GM19035 (cell line): ENCODE data around the gene MKRN2.
"Not testable (repeated sequence)": the region's sequence is repeated elsewhere in the genome, so short reads cannot be mapped to it uniquely, and the experiment has no call there.

Experiments
- ATAC-seq: cut with Tn5 transposase; IDR thresholded peaks from one replicate; pipeline ENCODE4 v1.9.1; 2021; ENCODE audit not compliant: unreplicated experiment

Gene MKRN2

DNA sequence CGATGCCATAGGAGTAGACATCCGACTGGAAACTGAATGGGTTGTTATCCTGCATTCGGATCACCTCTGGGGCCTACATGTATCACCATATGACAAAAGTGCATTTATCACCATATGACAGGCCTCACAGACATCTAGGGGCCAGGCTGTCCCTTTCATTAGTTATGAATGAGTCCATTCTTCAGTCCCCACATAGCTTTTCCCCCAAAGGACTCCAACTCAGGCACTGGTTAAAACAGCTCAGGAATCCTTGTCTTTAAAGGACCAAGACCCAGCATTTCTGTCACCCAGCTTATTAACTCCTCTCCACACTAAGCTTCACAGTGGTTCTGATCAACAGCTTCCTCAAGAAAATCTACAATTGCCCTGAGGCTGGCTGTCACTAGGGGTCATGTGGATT is 28.3 kb downstream of the MKRN2 start:
- ATAC-seq, result no peak

- ATAC-seq, result peak; percentile 48
Measured at GRCh38 chr3:12585970-12586369, 29.1 kb downstream of the MKRN2 start.

- no peak for ATAC-seq
Measured at GRCh38 chr3:12586403-12586802, 29.5 kb downstream of the MKRN2 start.

- ATAC-seq, result no peak
Measured at GRCh38 chr3:12588039-12589009, 31.4 kb downstream of the MKRN2 start.

GRCh38 chr3:12590096-12590495 is 33.2 kb downstream of the MKRN2 start:
- no peak for ATAC-seq

DNA sequence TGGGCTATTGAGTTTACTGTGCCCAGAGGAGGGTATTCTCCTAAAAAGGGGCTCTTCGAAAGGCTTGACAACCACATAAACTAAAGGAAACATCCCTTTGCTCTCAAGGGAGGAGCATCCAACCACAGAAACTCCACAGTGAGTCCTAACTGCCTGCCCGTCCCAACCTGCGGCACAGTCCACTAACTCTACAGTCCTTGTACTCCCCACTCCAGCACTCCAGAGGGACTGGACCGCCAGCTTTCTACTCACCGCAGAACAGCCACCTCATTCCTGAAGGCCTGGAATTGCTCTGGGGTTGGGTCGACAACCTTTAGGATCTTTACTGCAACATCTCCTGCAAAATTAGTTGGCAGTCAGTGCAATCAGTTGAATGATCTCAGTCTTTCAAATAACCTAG is 34.6 kb downstream of the MKRN2 start:
- no peak for ATAC-seq

- ATAC-seq, result no peak
Measured at GRCh38 chr3:12591997-12592715, 35.3 kb downstream of the MKRN2 start.

DNA sequence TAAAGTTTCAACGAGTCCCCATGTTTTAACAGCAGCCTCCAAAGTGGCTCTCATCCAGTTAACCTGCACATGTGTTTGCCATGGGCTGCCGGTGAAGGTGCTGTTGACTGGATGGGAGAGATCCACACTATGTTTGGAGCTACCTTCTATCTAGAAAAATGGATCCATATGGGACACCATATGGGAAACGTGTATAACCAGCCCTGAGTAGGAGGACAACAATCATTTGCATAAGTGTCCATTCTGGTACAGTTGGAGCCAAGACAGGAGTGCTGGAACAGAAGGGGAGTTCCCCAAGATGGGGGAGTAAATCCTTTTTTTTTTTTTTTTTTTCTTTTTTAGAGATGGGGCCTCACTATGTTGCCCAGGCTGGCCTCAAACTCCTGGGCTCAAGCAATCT is 36.6 kb downstream of the MKRN2 start:
- no peak for ATAC-seq

DNA sequence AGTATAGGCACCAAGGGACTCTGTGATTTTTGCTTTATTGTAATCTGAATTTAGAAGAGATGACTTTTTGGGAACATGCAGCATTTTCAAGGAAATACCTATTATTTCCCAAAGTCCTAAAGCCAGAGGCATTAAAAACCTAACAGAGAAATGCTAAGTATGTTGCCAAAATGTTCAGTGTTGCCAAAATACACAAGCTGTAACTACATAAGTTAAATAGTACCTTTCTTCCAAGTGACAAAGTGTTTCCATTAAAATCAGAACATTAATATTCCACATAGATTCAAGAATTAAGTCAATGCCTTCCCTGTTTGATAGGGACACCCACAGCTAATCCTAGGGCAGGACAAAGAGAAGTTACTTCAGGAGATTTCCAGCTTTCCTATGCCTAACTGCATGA is 42.0 kb downstream of the MKRN2 start:
- ATAC-seq, result no peak

- ATAC-seq, result no peak
Measured at GRCh38 chr3:12601072-12601471, 44.2 kb downstream of the MKRN2 start.

GRCh38 chr3:12603969-12604368 is 47.1 kb downstream of the MKRN2 start:
- ATAC-seq, result no peak

GRCh38 chr3:12608376-12608775 is 51.5 kb downstream of the MKRN2 start:
- ATAC-seq, result no peak

- ATAC-seq, result no peak
Measured at GRCh38 chr3:12611117-12611516, 54.2 kb downstream of the MKRN2 start.

DNA sequence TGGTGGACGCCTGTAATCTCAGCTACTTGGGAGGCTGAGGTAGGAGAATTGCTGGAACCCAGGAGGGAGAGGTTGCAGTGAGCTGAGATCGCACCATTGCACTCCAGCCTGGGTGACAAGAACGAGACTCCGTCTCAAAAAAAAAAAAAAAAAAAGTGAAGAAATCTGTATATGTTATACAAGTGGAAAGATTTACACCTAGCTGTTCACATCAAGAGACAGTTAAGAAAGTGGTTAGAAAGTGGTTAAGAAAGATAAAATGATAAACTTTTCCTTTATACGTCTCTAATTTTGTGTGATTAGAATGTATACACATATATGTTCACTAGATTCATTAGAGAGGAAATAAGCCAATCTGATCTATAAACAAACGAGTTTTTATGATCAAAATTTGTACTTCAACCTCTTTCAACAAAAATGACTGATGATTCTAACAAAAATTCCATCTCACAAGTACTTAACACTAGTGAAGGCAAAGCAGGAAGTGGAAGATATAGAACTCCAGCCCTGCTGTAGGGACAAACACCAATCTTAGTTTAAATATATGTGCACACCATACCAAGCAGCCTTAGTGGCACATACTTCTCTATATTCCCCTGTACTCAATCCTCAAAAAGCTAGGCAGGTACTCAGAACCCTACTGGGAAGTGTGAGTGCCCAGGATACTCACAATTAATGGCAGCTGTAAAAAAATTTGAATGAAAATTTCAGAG is 55.8 kb downstream of the MKRN2 start:
- no peak for ATAC-seq

- no peak for ATAC-seq
Measured at GRCh38 chr3:12613250-12613649, 56.4 kb downstream of the MKRN2 start.

- no peak for ATAC-seq
Measured at GRCh38 chr3:12615266-12615665, 58.4 kb downstream of the MKRN2 start.

GRCh38 chr3:12618426-12618825 is 61.5 kb downstream of the MKRN2 start:
- ATAC-seq, result no peak

DNA sequence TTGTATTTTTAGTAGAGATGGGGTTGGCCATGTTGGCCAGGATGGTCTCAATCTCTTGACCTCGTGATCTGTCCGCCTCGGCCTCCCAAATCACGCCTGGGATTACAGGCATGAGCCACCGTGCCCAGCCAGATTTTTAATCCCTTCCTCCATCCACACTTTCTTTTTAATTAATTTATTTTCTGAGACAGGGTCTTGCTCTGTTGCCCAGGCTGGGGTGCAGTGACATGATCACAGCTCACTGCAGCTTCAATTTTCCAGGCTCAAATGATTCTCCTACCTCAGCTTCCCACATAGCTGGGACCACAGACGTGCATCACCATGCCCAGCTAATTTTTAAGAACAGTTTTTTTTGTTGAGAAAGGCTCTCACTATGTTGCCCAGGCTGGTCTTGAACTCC is 63.4 kb downstream of the MKRN2 start:
- ATAC-seq, result no peak

DNA sequence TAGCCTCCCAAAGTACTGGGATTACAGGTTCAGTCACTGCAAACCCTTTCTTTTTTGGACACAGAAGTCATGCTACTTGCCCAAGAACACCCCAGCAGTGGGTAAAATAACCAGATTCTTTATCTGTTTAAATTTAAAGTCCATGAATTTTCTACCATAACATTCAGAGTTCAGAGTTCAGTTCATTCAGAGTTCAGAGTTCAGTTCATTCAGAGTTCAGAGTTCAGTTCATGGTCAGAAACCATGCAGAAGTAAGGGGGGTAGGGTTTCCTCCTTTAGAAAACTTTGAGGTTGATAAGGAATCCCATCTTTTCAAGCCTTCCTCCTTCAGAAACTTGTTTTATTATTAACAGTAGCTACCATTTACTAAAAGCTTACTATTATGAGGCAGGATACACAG is 63.8 kb downstream of the MKRN2 start:
- no peak for ATAC-seq

- no peak for ATAC-seq
Measured at GRCh38 chr3:12622335-12622734, 65.4 kb downstream of the MKRN2 start.

- no peak for ATAC-seq
Measured at GRCh38 chr3:12624056-12624455, 67.2 kb downstream of the MKRN2 start.

- not testable (repeated sequence) for ATAC-seq
Measured at GRCh38 chr3:12624964-12625363, 68.1 kb downstream of the MKRN2 start.
